GM19238 (cell line): ENCODE data around the gene TRRAP.

Source experiments
- DNase-seq: peaks from one replicate; pipeline ENCODE4 v3.0.0; 2011; ENCODE audit warnings: low spot score; ENCODE audit not compliant: insufficient read length

The TRRAP gene

GRCh38 chr7:98945852-98946251 lies 67.5 kb downstream of the TRRAP start:
- no peak for DNase-seq

GRCh38 chr7:98946389-98946788 lies 68.1 kb downstream of the TRRAP start:
- DNase-seq = no peak

- no peak for DNase-seq
These were observed 71.2 kb downstream of the TRRAP start for GRCh38 chr7:98949336-98950044.

- DNase-seq = no peak
These were observed 77.7 kb downstream of the TRRAP start for GRCh38 chr7:98955992-98956391.

- DNase-seq = no peak
These were observed 78.1 kb downstream of the TRRAP start for GRCh38 chr7:98956469-98956868.

DNA sequence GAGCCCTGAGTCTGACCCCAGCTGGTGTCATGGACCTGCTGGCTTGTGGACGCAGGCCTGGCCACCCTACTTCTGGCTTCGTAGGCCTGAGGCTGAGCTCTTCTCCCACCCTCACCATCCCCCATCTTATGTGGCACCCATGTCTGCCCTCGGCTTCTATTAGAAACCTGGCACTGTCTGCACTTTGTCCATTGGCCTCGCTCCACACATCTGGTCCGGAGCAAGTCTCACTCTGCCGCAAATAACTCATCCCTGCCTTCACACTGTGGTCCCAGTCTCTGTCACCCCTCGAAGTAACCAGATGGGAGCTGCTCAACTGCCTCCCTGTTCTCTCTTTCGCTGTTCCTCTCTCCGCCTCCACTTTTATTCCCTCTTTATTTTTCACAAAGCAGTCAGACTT lies 78.6 kb downstream of the TRRAP start:
- no peak for DNase-seq

DNA sequence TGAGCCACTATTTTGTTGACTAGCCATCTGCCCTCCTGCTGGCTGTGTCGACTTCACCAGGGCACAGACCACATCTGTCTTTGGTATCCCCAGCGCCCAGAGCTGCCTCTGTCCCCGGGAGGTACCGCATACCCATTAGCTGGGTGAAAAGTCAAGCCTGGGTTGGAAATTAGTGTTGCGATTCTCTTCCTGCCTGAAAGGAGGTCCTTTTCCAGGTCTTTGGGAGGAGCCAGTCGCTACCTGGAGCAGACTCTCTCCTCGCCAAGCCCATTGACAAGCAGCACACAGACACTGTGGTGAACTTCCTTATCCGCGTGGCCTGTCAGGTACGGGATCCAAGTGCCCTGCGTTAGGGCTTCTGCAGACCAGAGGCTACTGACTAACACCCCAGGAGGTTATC lies 79.4 kb downstream of the TRRAP start:
- DNase-seq = no peak

DNA sequence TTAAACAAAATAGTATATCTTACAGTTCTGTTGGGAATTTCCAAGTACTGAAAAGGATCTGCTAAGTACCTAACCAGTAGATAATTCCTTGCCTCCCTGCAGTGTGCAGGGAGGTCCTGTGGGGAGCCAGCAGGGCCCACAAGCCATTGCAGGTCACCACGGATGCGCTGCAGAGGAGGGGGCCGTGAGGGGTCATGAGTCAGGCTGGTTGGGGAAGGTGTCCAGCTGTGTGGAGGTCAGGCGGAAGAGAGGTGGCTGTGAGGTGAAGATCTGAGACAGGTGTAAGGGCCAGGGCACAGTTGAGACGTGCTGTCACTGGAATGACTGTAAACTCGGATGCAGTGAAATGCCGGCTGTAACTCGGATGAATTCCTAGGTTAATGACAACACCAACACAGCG lies 80.6 kb downstream of the TRRAP start:
- no peak for DNase-seq

DNA sequence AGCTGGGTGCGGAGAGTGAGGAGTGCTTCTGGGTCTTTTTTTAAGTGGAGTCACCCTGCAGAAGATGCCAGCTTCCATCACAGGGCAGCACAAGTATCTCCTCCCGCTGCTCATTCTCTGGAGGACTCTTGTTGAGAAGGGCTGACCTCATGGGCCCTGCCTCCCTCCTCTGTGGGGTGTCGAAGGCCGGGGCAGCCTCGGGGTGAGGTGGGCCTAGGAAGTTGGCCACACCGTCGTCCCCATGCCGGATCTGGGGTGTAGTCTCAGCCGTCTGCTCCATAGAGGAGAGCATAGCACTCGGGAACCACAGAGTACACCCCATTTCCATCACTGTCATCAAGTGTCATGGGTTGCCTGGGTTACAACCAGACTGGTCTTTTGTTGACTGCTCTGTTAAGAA lies 85.0 kb downstream of the TRRAP start:
- DNase-seq = no peak

DNA sequence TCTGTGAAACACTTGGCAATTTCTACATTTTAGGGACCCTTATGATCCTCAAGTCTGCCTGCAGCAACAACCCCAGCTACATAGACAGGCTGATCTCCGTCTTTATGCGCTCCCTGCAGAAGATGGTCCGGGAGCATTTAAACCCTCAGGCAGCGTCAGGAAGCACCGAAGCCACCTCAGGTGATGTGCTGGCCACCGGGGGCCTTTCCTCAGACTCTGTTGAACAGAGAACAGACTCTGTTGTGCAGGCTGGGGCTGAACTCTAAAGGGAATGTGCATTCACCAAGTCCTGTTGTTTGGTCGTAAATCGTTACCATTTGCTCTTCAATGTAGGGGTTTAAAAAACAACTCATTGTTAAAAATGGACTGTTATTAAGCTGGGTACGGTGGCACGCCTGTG lies 86.3 kb downstream of the TRRAP start:
- no peak for DNase-seq

- DNase-seq = no peak
These were observed 90.3 kb downstream of the TRRAP start for GRCh38 chr7:98968621-98969020.

- DNase-seq = no peak
These were observed 91.1 kb downstream of the TRRAP start for GRCh38 chr7:98969386-98969785.

DNA sequence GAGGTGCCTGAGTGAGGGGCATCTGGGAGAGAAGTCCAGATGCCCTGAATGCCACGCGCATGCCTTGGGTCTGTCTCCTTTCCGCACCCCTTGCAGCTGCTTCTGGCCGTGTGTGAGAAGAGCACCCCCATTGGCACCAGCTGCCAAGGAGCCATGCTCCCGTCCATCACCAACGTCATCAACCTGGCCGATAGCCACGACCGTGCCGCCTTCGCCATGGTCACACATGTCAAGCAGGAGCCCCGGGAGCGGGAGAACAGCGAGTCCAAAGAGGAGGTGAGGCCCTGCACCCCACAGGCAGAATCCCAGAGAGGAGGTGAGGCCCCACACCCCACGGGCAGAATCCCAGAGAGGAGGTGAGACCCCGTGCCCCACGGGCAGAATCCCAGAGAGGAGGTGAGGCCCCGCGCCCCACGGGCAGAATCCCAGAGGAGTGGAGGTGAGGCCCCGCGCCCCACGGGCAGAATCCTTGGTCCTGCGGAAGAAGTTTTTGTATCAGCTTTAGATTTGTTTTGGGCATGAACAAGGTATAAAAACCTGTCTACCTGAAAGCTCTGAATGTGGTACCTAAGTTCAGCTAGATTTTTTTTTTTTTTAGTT lies 91.8 kb downstream of the TRRAP start:
- no peak for DNase-seq

- DNase-seq = no peak
These were observed 92.5 kb downstream of the TRRAP start for GRCh38 chr7:98970805-98971204.

DNA sequence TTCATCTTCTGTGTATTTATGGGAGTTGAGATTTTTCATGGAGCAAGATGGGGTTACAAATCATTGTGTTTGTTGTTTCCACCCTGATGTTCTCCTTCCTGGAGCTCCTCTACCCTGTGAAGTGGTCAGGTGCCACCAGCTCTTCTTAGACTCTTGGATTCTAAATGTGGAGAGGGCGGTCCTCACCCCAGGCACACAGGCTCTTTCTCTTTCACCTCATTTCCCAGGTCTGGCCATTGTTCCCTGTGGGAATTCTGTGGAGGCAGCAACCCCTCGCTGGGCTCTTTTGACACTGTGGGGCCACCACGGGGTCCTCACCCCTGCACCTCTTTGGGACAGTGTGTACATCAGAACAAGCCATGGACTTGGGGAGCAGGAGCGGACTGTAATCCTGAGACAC lies 95.9 kb downstream of the TRRAP start:
- no peak for DNase-seq

DNA sequence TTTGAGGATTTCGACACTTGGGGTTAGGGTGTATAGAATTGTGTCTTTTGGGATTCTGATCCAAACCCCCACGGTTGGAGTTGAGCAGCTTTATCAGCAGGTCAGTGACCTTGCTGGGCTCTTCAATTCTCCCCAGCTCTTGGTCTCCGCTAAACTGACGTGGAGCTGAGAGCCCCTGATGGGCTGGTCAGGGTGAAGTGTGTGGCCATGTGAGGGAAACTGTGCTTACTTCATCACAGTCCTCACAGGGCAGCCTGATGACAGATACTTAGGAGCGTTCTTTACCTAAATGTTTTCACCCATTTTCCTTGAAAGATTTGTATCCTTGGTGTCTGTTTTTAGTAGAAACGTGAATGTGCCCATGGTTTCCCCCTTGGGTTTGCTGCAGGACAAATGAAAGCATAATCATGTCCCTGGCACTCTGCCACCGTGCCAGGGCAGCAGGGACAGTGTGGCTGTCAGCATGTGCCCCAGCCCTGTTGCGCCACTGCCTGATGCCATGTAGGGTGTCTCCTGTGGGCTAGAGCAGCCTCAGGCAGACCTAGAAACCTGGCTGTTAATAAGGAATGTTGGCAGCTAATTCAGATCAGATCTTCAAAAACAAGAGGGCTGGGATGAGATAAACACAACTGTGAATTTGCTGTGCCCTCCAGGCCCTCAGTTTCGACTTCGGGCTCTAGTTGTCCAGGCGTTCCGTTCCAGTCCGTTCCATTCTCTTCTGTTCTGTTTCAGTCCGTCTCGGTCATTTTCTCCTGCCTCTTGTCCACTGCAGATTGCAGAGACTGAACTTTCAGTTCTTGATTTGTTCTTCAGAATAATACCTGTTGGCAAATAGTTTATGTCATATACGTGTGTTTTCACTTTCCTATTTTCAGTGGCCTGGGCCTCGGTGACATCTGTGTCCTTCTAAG lies 96.8 kb downstream of the TRRAP start:
- DNase-seq = no peak

DNA sequence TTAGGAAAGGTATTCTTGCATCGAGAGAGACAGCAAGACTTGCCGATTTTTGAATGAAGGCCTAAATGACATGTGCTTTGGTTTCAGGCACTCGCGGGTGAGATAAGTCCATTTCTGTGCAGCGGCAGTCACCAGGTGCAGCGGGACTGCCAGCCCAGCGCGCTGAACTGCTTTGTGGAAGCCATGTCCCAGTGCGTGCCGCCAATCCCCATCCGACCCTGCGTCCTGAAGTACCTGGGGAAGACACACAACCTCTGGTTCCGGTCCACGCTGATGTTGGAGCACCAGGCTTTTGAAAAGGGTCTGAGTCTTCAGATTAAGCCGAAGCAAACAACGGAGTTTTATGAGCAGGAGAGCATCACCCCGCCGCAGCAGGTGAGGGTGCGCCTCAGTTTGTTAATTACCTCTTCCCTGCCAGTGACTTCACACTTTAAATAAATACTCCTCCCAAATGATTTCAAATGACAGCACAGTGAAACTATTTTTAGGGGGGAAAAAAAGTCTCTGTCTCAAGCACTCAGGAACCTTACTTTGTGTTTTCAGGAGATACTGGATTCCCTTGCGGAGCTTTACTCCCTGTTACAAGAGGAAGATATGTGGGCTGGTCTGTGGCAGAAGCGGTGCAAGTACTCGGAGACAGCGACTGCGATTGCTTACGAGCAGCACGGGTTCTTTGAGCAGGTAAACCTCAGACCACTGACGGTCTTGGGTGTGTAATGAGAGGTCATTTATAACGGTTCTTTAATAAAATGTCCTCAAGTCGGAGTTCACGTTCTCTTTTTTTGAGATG lies 98.3 kb downstream of the TRRAP start:
- DNase-seq = no peak

DNA sequence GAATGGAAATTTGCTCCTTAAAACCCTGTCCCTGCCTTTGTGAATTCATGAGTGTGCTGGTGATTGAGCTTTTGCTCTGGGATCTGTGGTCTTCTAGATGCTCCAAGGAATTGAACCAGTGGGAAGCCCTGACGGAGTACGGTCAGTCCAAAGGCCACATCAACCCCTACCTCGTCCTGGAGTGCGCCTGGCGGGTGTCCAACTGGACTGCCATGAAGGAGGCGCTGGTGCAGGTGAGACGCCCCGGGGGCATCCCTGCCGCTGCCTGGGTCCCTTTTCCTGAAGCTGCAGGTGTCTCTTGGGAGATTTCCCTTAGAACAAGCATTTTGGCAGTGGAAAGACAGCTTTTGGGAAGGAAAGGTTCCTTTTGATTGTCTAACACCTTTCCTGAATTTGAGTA lies 100.3 kb downstream of the TRRAP start:
- no peak for DNase-seq

GRCh38 chr7:98981701-98982100 lies 103.4 kb downstream of the TRRAP start:
- DNase-seq = no peak

DNA sequence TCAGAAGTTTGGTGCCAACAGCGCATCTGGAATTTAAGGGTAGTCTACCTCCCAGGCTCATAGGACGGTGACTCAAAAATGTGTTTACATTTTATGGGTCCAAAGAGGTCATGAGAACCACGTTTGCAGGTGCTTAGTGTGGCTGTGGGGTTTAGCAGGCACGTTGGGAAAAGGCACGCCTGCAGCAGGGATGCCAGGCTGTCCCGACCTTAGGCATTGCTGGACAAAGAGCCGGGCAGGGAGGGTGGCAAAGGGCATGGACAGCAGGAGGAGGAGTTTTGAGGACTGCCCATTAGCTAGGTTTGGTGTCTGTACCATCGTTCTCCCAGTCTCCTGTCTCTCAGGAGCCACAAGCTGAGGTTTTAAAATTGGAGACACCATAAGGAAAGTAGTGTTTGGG lies 104.4 kb downstream of the TRRAP start:
- DNase-seq = no peak

DNA sequence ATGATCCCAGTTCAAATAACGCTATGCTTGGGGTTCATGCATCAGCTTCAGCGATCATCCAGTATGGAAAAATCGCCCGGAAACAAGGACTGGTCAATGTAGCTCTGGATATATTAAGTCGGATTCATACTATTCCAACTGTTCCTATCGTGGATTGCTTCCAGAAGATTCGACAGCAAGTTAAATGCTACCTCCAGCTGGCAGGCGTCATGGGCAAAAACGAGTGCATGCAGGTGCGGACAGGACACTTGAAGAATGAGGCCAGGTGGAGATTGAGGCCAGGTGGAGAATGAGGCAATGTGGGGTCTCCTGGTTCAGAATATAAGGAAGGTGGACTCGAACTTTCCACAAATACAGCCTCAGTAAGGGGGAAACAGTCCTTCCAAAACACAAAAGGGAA lies 105.8 kb downstream of the TRRAP start:
- DNase-seq = no peak

DNA sequence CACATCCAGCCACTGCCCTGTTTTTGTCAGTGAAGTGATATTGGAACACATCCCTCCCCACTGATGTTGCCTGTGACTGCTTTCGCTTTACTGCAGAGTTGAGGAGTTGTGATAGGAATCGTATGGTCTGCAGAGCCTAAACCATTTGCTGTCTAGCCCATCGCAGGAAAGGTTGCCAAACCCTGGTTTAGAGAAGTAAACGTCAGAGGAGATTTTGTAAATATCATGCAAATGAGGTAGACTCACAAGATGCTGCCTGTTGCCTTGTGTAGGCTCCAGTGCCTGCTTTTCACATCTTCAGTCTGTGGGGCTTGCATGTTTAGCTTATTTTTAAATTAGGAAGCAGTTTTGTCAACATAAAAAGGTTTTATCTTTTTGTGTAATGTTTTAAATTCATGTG lies 107.1 kb downstream of the TRRAP start:
- DNase-seq = no peak
